BE2C (cell line): ENCODE results near the gene CHCHD3.

ENCODE experiments used
- DNase-seq: peaks from one replicate; pipeline ENCODE4 v3.0.0-alpha.2; 2020
- H3K27me3 ChIP-seq: fragments of 250-450 bp; sonication (Bioruptor Pico); 2 replicates; pipeline ENCODE4 v1.5.1; 2020; ENCODE audit warnings: mild to moderate bottlenecking
- H3K36me3 ChIP-seq: fragments of 250-450 bp; sonication (Bioruptor Pico); 2 replicates; pipeline ENCODE4 v1.5.1; 2020; ENCODE audit warnings: mild to moderate bottlenecking
- H3K4me1 ChIP-seq: fragments of 250-450 bp; sonication (Bioruptor Pico); 2 replicates; pipeline ENCODE4 v1.5.1; 2020
- H3K4me3 ChIP-seq: 2 replicates; pipeline ENCODE4 v1.5.1; 2011; ENCODE audit warnings: low read depth, low read length
- H3K9me3 ChIP-seq: fragments of 250-450 bp; sonication (Bioruptor Pico); 2 replicates; pipeline ENCODE4 v1.5.1; 2020
- CTCF ChIP-seq: IDR thresholded peaks from 2 replicates; pipeline ENCODE4 v1.5.1; 2012; ENCODE audit warnings: mild to moderate bottlenecking, low read depth, low read length

Gene CHCHD3

GRCh38 chr7:132943645-132944044 is 138.2 kb downstream of the CHCHD3 start:
- Histone ChIP-seq H3K27me3 (no peaks in the 10 kb centered on the region), H3K4me3 (no peak overlapping the region), H3K4me1 (peaks cover 44% of the 10 kb centered on the region), H3K36me3 (peaks cover 2% of the 10 kb centered on the region; the same call in 1 of the 2 replicates), H3K9me3 (no peaks in the 10 kb centered on the region)
- no peak for DNase-seq
- no peak for TF ChIP-seq CTCF

GRCh38 chr7:132942701-132943100 is 139.2 kb downstream of the CHCHD3 start:
- Histone ChIP-seq H3K27me3 (no peaks in the 10 kb centered on the region), H3K36me3 (peaks cover 3% of the 10 kb centered on the region; the same call in 1 of the 2 replicates), H3K4me1 (peaks cover 35% of the 10 kb centered on the region), H3K9me3 (no peaks in the 10 kb centered on the region), H3K4me3 (no peak overlapping the region)
- no peak for DNase-seq
- no peak for TF ChIP-seq CTCF

- Histone ChIP-seq H3K4me1 (peaks cover 37% of the 10 kb centered on the region), H3K4me3 (no peak overlapping the region), H3K9me3 (no peaks in the 10 kb centered on the region), H3K27me3 (no peaks in the 10 kb centered on the region), H3K36me3 (peaks cover 3% of the 10 kb centered on the region; the same call in 1 of the 2 replicates)
- no peak for TF ChIP-seq CTCF
- DNase-seq: no peak
Measured at GRCh38 chr7:132941905-132942304, 140.0 kb downstream of the CHCHD3 start.

- Histone ChIP-seq H3K4me3 (no peak overlapping the region), H3K36me3 (peaks cover 3% of the 10 kb centered on the region; the same call in 1 of the 2 replicates), H3K9me3 (no peaks in the 10 kb centered on the region), H3K27me3 (no peaks in the 10 kb centered on the region), H3K4me1 (peaks cover 41% of the 10 kb centered on the region)
- DNase-seq: no peak
- no peak for TF ChIP-seq CTCF
Measured at GRCh38 chr7:132941428-132941827, 140.5 kb downstream of the CHCHD3 start.

GRCh38 chr7:132940084-132940483 is 141.8 kb downstream of the CHCHD3 start:
- H3K9me3 ChIP-seq: no peaks in the 10 kb centered on the region
- H3K36me3 ChIP-seq: peaks cover 3% of the 10 kb centered on the region; the same call in 1 of the 2 replicates
- DNase-seq: no peak
- H3K4me1 ChIP-seq: peaks cover 35% of the 10 kb centered on the region
- H3K4me3 ChIP-seq: no peak overlapping the region
- TF ChIP-seq CTCF: no peak
- H3K27me3 ChIP-seq: no peaks in the 10 kb centered on the region

GRCh38 chr7:132939495-132939894 is 142.4 kb downstream of the CHCHD3 start:
- TF ChIP-seq CTCF: no peak
- Histone ChIP-seq H3K4me3 (no peak overlapping the region), H3K27me3 (no peaks in the 10 kb centered on the region), H3K9me3 (no peaks in the 10 kb centered on the region), H3K4me1 (peaks cover 35% of the 10 kb centered on the region), H3K36me3 (peaks cover 3% of the 10 kb centered on the region)
- DNase-seq: no peak
